ENCODE data around the gene FABP1.

DNA sequence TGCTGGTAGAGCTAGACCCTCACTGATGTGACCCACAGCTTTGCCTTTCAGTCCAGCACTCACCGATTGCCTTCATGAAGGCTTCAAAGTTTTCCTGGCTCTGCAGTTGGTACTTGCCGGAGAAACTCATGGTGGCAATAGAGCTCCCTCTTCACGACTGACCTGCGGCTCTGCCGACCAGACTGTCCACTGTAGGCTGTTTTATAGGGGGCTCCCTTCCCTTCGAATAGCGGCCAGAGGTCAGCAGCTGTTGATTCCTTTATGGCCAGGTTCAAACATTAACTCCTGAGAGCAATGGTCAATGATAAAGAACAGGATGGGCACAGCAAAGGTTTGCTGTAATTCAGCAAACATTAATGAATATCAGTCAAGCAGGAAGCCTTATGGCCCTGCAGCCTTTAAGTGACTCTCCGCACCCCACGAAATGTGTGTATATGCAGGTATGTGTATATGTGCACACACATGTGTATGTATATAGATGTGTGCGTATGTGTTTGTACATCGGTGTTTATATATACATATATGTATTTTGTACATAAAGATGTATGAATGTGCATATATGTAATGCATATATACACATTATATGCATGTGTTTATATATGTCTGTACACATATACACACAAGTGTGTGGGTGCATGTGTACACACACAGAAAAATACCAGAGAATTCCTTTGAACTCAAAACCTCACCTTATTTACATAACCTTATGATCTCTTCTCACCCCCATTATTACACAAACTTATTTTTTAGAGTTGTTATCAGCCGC is at the start of gene FABP1:
- TF ChIP-seq, protein P1, sequence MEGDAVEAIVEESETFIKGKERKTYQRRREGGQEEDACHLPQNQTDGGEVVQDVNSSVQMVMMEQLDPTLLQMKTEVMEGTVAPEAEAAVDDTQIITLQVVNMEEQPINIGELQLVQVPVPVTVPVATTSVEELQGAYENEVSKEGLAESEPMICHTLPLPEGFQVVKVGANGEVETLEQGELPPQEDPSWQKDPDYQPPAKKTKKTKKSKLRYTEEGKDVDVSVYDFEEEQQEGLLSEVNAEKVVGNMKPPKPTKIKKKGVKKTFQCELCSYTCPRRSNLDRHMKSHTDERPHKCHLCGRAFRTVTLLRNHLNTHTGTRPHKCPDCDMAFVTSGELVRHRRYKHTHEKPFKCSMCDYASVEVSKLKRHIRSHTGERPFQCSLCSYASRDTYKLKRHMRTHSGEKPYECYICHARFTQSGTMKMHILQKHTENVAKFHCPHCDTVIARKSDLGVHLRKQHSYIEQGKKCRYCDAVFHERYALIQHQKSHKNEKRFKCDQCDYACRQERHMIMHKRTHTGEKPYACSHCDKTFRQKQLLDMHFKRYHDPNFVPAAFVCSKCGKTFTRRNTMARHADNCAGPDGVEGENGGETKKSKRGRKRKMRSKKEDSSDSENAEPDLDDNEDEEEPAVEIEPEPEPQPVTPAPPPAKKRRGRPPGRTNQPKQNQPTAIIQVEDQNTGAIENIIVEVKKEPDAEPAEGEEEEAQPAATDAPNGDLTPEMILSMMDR (conservative IDR thresholded peaks at IDR 0.05; ENCODE audit: low read depth, low read length), result no peak
- no peak for TF ChIP-seq EZH2 (IDR thresholded peaks at IDR 0.05; ENCODE audit: borderline replicate concordance, low read depth, low read length, poor library complexity, severe bottlenecking)
